Esophagus (tissue), 2 donors: ENCODE measurements around the gene ZDHHC8. TPM values are rescaled to one million over a fixed set of nuclear protein-coding genes. Genes with fewer than 3 reads are reported as not detected.

ENCODE experiments used
- polyA plus RNA-seq, 2 donors: library from polyadenylated mRNA; stranded (reverse); fragments of 200-250 nt; gene quantifications; one replicate each; pipeline ENCODE4 v1.2.3, GENCODE V29; 2013
- donor health status: healthy with polysubstance abuse.
- donor health status: Bipolar disorder and iron deficiency.

Gene ZDHHC8
- polyA plus RNA-seq, 2 donors = 21.3 to 33.6 TPM

Other genes starting within 250 kb of the ZDHHC8 start
- 100 to 1,000 TPM; 178 to 218 TPM for gene COMT, start 190.0 kb upstream of the ZDHHC8 start, polyA plus RNA-seq
- 10 to 100 TPM in 1 of 2 donors, 1 to 10 TPM in 1; 9.6 to 20.6 TPM for gene TXNRD2, start 190.0 kb upstream of the ZDHHC8 start, polyA plus RNA-seq
- 1 to 10 TPM; 3.4 to 5.5 TPM for gene ARVCF, start 115.0 kb upstream of the ZDHHC8 start, polyA plus RNA-seq
- gene TANGO2, start 110.7 kb upstream of the ZDHHC8 start, polyA plus RNA-seq = 1 to 10 TPM; 9.5 to 9.8 TPM
- gene DGCR8, start 51.6 kb upstream of the ZDHHC8 start, polyA plus RNA-seq = 10 to 100 TPM; 14.1 to 21.6 TPM
- 100 to 1,000 TPM in 1 of 2 donors, 10 to 100 TPM in 1; 49.2 to 136 TPM for gene RANBP1, start 15.7 kb upstream of the ZDHHC8 start, polyA plus RNA-seq
- 10 to 100 TPM; 41.1 to 77.1 TPM for gene TRMT2A, start 14.6 kb upstream of the ZDHHC8 start, polyA plus RNA-seq
- gene CCDC188, start 19.3 kb downstream of the ZDHHC8 start, polyA plus RNA-seq = under 1 TPM; 0.35 to 0.65 TPM
- gene RTN4R, start 136.5 kb downstream of the ZDHHC8 start, polyA plus RNA-seq = 1 to 10 TPM; 1.9 to 2.5 TPM
- gene DGCR6L, start 188.3 kb downstream of the ZDHHC8 start, polyA plus RNA-seq = 10 to 100 TPM; 43.9 to 44.7 TPM